Vagina (tissue), 2 donors: ENCODE data around the gene CNNM2.

Source experiments
- POLR2A ChIP-seq, 2 donors: fragments of 450-650 bp; IDR thresholded peaks; one replicate each; pipeline ENCODE4 v1.6.1; 2017; ENCODE audit warnings: antibody characterized with exemption in 2 of 2, mild to moderate bottlenecking in 2 of 2, moderate library complexity in 2 of 2
- TF ChIP-seq, protein P1 (sequence below), 3 experiments: fragments of 450-650 bp in 2 of 3; fragments of 200-600 bp in 1 of 3; sonication (generic) in 1 of 3; IDR thresholded peaks; one replicate each; pipeline ENCODE4 v1.5.1; 2017 to 2019; ENCODE audit warnings: antibody characterized with exemption in 3 of 3, mild to moderate bottlenecking in 2 of 3, moderate library complexity in 2 of 3

DNA sequence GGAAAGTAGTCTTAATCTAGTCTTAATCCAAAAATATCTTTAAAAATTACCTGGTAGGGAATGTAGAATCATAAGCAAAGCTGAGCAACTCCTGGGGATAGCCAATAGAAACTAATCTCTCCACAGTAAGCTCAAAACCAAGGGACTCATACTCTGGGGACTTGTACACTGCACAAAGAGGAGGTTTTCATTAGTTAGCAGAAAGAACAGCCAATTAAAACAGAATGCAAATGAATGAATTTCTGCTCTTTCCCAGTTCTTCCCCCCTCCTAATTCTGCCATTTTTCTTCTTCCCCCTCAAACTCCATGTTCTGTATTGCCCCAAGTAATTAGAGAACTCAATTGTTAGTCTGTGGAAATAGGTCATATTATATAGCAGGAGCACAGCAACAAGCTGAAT, 188.4 kb downstream of the CNNM2 start:
- TF ChIP-seq, protein P1, sequence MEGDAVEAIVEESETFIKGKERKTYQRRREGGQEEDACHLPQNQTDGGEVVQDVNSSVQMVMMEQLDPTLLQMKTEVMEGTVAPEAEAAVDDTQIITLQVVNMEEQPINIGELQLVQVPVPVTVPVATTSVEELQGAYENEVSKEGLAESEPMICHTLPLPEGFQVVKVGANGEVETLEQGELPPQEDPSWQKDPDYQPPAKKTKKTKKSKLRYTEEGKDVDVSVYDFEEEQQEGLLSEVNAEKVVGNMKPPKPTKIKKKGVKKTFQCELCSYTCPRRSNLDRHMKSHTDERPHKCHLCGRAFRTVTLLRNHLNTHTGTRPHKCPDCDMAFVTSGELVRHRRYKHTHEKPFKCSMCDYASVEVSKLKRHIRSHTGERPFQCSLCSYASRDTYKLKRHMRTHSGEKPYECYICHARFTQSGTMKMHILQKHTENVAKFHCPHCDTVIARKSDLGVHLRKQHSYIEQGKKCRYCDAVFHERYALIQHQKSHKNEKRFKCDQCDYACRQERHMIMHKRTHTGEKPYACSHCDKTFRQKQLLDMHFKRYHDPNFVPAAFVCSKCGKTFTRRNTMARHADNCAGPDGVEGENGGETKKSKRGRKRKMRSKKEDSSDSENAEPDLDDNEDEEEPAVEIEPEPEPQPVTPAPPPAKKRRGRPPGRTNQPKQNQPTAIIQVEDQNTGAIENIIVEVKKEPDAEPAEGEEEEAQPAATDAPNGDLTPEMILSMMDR (IDR thresholded peaks at IDR 0.05): no peak
- TF ChIP-seq POLR2A (IDR thresholded peaks at IDR 0.05): no peak
